Measurements from ENCODE around the gene WDR11. TPM values are rescaled to one million over a fixed set of nuclear protein-coding genes. Genes with fewer than 3 reads are reported as not detected.

WDR11 gene
- polyA plus RNA-seq, 3 donors, result 32.9 to 68.0 (median 50.1) TPM

GRCh38 chr10:120827251-120827875 is 23.8 kb upstream of the WDR11 start:
- Histone ChIP-seq H3K9me3 (replicated peaks in 1 of 2; ENCODE audit: control insufficient read depth in 1 of 2, insufficient read depth in 1 of 2, low read length in 2 of 2) (no peaks in the 10 kb centered on the region), H3K4me1 (ENCODE audit: control insufficient read depth in 1 of 2, insufficient read depth in 2 of 2, low read length in 2 of 2) (peaks cover 28 to 39% of the 10 kb centered on the region in 2 donors), H3K36me3 (replicated peaks in 1 of 2; ENCODE audit: control insufficient read depth in 1 of 2, insufficient read depth in 2 of 2, low read length in 2 of 2) (no peaks in the 10 kb centered on the region), H2AFZ (ENCODE audit: insufficient read depth, low read depth, low read length, poor library complexity, severe bottlenecking) (no peak overlapping the region), H3K4me2 (replicated peaks; ENCODE audit: extremely low read depth, low read length, poor library complexity, severe bottlenecking) (no peak overlapping the region), H3K4me3 (replicated peaks in 1 of 3; ENCODE audit: low read depth in 2 of 3, low read length in 3 of 3) (no peak overlapping the region), H3K27ac (ENCODE audit: low read depth in 1 of 2, low read length in 2 of 2) (no peak overlapping the region), H4K20me1 (ENCODE audit: insufficient read depth, low read length) (no peaks in the 10 kb centered on the region), H3K9ac (ENCODE audit: insufficient read depth, low read length, poor library complexity, severe bottlenecking) (no peak overlapping the region), H3K79me2 (ENCODE audit: insufficient read depth, low read length) (no peaks in the 10 kb centered on the region), H3K27me3 (ENCODE audit: control insufficient read depth in 2 of 2, insufficient read depth in 2 of 2, low read length in 2 of 2) (no peaks in the 10 kb centered on the region)
- intact Hi-C loops (cut with micrococcal nuclease), result no loop called here
- WGBS (ENCODE audit: insufficient coverage), result no CpG with 5 or more reads among the region's 5 CpGs
- Mint-ChIP-seq H3K4me3 (no peak overlapping the region), H3K27ac (no peak overlapping the region), H3K36me3 (no peaks in the 10 kb centered on the region), H3K27me3 (ENCODE audit: low read depth in 3 of 3) (peaks cover 4 to 10% (median 6%) of the 10 kb centered on the region in 3 donors), H3K4me1 (peaks cover 33% of the 10 kb centered on the region), H3K9me3 (peaks cover 0 to 2% (median 0%) of the 10 kb centered on the region in 7 donors)
- no peak for TF ChIP-seq CTCF (IDR thresholded peaks at IDR 0.05)
- DNase-seq, result no peak

- H3K4me2 ChIP-seq (replicated peaks; ENCODE audit: extremely low read depth, low read length, poor library complexity, severe bottlenecking), result no peak overlapping the region
- peaks cover 28 to 39% of the 10 kb centered on the region in 2 donors for H3K4me1 ChIP-seq (ENCODE audit: control insufficient read depth in 1 of 2, insufficient read depth in 2 of 2, low read length in 2 of 2)
- Mint-ChIP-seq H3K27me3 (ENCODE audit: low read depth in 3 of 3) (peaks cover 6 to 8% (median 8%) of the 10 kb centered on the region in 3 donors), H3K36me3 (no peaks in the 10 kb centered on the region), H3K4me1 (peaks cover 33% of the 10 kb centered on the region), H3K4me3 (no peak overlapping the region), H3K27ac (no peak overlapping the region), H3K9me3 (peaks cover 0 to 3% (median 0%) of the 10 kb centered on the region in 7 donors)
- H3K79me2 ChIP-seq (ENCODE audit: insufficient read depth, low read length), result no peaks in the 10 kb centered on the region
- H3K27ac ChIP-seq (ENCODE audit: low read depth in 1 of 2, low read length in 2 of 2), result no peak overlapping the region
- no peak for DNase-seq
- no peaks in the 10 kb centered on the region for H3K9me3 ChIP-seq (replicated peaks in 1 of 2; ENCODE audit: control insufficient read depth in 1 of 2, insufficient read depth in 1 of 2, low read length in 2 of 2)
- no peak overlapping the region for H2AFZ ChIP-seq (ENCODE audit: insufficient read depth, low read depth, low read length, poor library complexity, severe bottlenecking)
- intact Hi-C loops (cut with micrococcal nuclease), result no loop called here
- no peaks in the 10 kb centered on the region for H3K36me3 ChIP-seq (replicated peaks in 1 of 2; ENCODE audit: control insufficient read depth in 1 of 2, insufficient read depth in 2 of 2, low read length in 2 of 2)
- H4K20me1 ChIP-seq (ENCODE audit: insufficient read depth, low read length), result no peaks in the 10 kb centered on the region
- WGBS (ENCODE audit: insufficient coverage), result 94% methylated on average over 3 of the region's 3 CpGs
- no peaks in the 10 kb centered on the region for H3K27me3 ChIP-seq (ENCODE audit: control insufficient read depth in 2 of 2, insufficient read depth in 2 of 2, low read length in 2 of 2)
- TF ChIP-seq CTCF (IDR thresholded peaks at IDR 0.05), result no peak
- no peak overlapping the region for H3K4me3 ChIP-seq (replicated peaks in 1 of 3; ENCODE audit: low read depth in 2 of 3, low read length in 3 of 3)
- H3K9ac ChIP-seq (ENCODE audit: insufficient read depth, low read length, poor library complexity, severe bottlenecking), result no peak overlapping the region
Measured at GRCh38 chr10:120828763-120829319, 22.3 kb upstream of the WDR11 start.

All from CD14-positive monocyte (primary cell).